ENCODE data around the gene PSEN2. TPM values are rescaled to one million over a fixed set of nuclear protein-coding genes. Genes with fewer than 3 reads are reported as not detected.
"Not testable (repeated sequence)": the region's sequence is repeated elsewhere in the genome, so short reads cannot be mapped to it uniquely, and the experiment has no call there.

Gene PSEN2
- total RNA-seq, 2 experiments from 2014 or later = 0.48 to 1.7 TPM

DNA sequence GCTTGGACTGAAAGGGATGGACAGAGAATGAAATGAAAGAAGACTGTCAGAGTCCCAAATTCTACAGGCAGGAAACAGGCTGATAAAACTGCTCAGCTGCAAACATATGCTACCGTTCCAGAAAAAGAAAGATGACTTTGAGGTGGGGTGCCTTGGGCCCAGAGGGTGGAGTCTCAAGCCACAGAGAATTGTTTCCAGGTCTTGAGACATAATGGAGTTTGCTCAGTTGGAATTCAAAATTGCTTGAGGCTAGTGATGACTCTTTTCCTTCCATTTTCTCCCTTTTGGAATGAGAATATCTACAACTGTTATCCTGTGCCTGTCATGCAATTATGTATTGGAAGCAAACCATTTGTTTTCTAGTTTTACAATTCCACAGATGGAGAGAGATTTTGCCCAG is 23.6 kb upstream of the PSEN2 start:
- Histone ChIP-seq H3K9me2 (ENCODE audit: insufficient read depth, low read length) (no peaks in the 10 kb centered on the region), H3K36me3 (ENCODE audit: insufficient read depth, low read length) (no peaks in the 10 kb centered on the region), H3K9me3 (ENCODE audit: low read length) (no peaks in the 10 kb centered on the region), H3K79me2 (ENCODE audit: insufficient read depth, low read depth, low read length) (no peaks in the 10 kb centered on the region), H2AFZ (ENCODE audit: low read length) (0 out of 2 replicates have a peak overlapping the region, but pooled peaks have one; percentile 8), H3K4me3 (ENCODE audit: low read depth, low read length, poor library complexity, severe bottlenecking) (no peak overlapping the region), H3K4me1 (ENCODE audit: insufficient read depth, low read length, poor library complexity, severe bottlenecking) (peaks cover 4% of the 10 kb centered on the region), H4K20me1 (ENCODE audit: insufficient read depth, low read length) (no peaks in the 10 kb centered on the region), H3K27ac (ENCODE audit: low read depth, low read length, poor library complexity, severe bottlenecking) (no peak overlapping the region), H3K4me2 (ENCODE audit: low read length) (no peak overlapping the region)
- ChIA-PET CTCF (ENCODE audit: unreplicated experiment) (no interaction called here), POLR2A (interaction anchor here (0.6 kb wide), 1 partner anchor 237 kb away, joined by 3 read pairs; no protein-coding TSS in a partner anchor)
- BruUV-seq (replicated peaks) = no TSS peak
- DNase-seq (ENCODE audit: low spot score) = no peak
- intact Hi-C loops (cut with micrococcal nuclease; ENCODE audit: unreplicated experiment) = no loop called here
- TF ChIP-seq EZH2phosphoT487 (IDR thresholded peaks at IDR 0.05; ENCODE audit: borderline replicate concordance, low read depth, low read length) = no peak
- TF ChIP-seq, protein P1, sequence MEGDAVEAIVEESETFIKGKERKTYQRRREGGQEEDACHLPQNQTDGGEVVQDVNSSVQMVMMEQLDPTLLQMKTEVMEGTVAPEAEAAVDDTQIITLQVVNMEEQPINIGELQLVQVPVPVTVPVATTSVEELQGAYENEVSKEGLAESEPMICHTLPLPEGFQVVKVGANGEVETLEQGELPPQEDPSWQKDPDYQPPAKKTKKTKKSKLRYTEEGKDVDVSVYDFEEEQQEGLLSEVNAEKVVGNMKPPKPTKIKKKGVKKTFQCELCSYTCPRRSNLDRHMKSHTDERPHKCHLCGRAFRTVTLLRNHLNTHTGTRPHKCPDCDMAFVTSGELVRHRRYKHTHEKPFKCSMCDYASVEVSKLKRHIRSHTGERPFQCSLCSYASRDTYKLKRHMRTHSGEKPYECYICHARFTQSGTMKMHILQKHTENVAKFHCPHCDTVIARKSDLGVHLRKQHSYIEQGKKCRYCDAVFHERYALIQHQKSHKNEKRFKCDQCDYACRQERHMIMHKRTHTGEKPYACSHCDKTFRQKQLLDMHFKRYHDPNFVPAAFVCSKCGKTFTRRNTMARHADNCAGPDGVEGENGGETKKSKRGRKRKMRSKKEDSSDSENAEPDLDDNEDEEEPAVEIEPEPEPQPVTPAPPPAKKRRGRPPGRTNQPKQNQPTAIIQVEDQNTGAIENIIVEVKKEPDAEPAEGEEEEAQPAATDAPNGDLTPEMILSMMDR (conservative IDR thresholded peaks at IDR 0.05; ENCODE audit: low read length) = no peak

DNA sequence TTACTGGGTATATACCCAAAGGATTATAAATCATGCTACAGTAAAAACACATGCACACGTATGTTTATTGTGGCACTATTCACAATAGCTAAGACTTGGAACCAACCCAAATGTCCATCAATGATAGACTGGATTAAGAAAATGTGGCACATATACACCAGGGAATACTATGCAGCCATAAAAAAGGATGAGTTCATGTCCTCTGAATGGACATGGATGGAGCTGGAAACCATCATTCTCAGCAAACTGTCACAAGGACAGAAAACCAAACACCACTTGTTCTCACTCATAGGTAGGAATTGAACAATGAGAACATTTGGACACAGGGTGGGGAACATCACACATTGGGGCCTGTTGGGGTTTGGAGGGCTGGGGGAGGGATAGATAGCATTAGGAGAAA is 15.9 kb upstream of the PSEN2 start:
- H3K4me1 ChIP-seq (ENCODE audit: insufficient read depth, low read length, poor library complexity, severe bottlenecking); H3K4me2 ChIP-seq (ENCODE audit: low read length); H3K36me3 ChIP-seq (ENCODE audit: insufficient read depth, low read length); H3K4me3 ChIP-seq (ENCODE audit: low read depth, low read length, poor library complexity, severe bottlenecking); intact Hi-C loops (cut with micrococcal nuclease; ENCODE audit: unreplicated experiment); BruUV-seq (replicated peaks); CTCF ChIA-PET (ENCODE audit: unreplicated experiment); H2AFZ ChIP-seq (ENCODE audit: low read length); H4K20me1 ChIP-seq (ENCODE audit: insufficient read depth, low read length); H3K79me2 ChIP-seq (ENCODE audit: insufficient read depth, low read depth, low read length); H3K9me3 ChIP-seq (ENCODE audit: low read length); H3K27ac ChIP-seq (ENCODE audit: low read depth, low read length, poor library complexity, severe bottlenecking); DNase-seq (ENCODE audit: low spot score); H3K9me2 ChIP-seq (ENCODE audit: insufficient read depth, low read length): not testable (repeated sequence)
- POLR2A ChIA-PET = interaction anchor here (0.6 kb wide), 1 partner anchor 155 kb away, joined by 3 read pairs; no protein-coding TSS in a partner anchor

DNA sequence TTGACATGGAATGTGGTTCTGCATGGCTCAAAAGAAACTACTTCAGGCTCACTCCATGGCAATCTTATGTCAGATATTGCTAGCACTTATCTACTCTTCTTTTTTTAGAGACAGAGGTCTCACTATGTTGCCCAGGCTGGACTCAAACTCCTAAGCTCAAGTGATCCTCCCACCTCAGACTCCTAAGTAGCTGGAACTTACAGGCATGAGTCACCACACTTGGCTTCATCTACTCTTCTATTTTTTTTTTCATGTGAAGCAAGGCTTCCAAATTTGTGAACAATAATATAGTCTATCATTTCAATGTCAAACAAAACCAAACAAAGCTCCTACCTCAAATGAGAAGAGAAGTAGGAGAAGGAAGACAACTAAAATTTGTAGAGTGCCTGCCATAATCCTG is 7.5 kb upstream of the PSEN2 start:
- Histone ChIP-seq H3K27ac (ENCODE audit: low read depth, low read length, poor library complexity, severe bottlenecking) (no peak overlapping the region), H3K4me3 (ENCODE audit: low read depth, low read length, poor library complexity, severe bottlenecking) (no peak overlapping the region), H3K9me2 (ENCODE audit: insufficient read depth, low read length) (no peaks in the 10 kb centered on the region), H3K9me3 (ENCODE audit: low read length) (no peaks in the 10 kb centered on the region), H3K36me3 (ENCODE audit: insufficient read depth, low read length) (no peaks in the 10 kb centered on the region), H2AFZ (ENCODE audit: low read length) (no peak overlapping the region), H4K20me1 (ENCODE audit: insufficient read depth, low read length) (no peaks in the 10 kb centered on the region), H3K79me2 (ENCODE audit: insufficient read depth, low read depth, low read length) (no peaks in the 10 kb centered on the region), H3K4me2 (ENCODE audit: low read length) (no peak overlapping the region), H3K4me1 (ENCODE audit: insufficient read depth, low read length, poor library complexity, severe bottlenecking) (no peaks in the 10 kb centered on the region)
- POLR2A ChIA-PET = interaction anchor here (0.6 to 1.5 kb wide), 3 partner anchors 15 to 103 kb away, joined by 3 to 4 read pairs (median 4); no protein-coding TSS in a partner anchor
- BruUV-seq (replicated peaks) = no TSS peak
- TF ChIP-seq EZH2phosphoT487 (IDR thresholded peaks at IDR 0.05; ENCODE audit: borderline replicate concordance, low read depth, low read length) = no peak
- TF ChIP-seq, protein P1 (conservative IDR thresholded peaks at IDR 0.05; ENCODE audit: low read length) = no peak
- intact Hi-C loops (cut with micrococcal nuclease; ENCODE audit: unreplicated experiment) = no loop called here
- CTCF ChIA-PET (ENCODE audit: unreplicated experiment) = no interaction called here
- DNase-seq (ENCODE audit: low spot score) = no peak
